D721Med (cell line): Measurements from ENCODE around the gene SERPINB2.

Source experiments
- DNase-seq: peaks from one replicate; pipeline ENCODE4 v3.0.0; 2011; ENCODE audit warnings: low spot score; ENCODE audit not compliant: insufficient read length
- FAIRE-seq: peaks from 2 replicates; lab custom pipeline; 2011; peaks lifted over from hg19 to GRCh38; lab: Jason Lieb, UNC
- TF ChIP-seq, protein P1 (sequence below): IDR thresholded peaks from 2 replicates; pipeline ENCODE4 v1.5.1; 2012; ENCODE audit warnings: mild to moderate bottlenecking, control low read depth; ENCODE audit not compliant: insufficient read depth; ENCODE audit errors: missing control alignments

SERPINB2 gene

DNA sequence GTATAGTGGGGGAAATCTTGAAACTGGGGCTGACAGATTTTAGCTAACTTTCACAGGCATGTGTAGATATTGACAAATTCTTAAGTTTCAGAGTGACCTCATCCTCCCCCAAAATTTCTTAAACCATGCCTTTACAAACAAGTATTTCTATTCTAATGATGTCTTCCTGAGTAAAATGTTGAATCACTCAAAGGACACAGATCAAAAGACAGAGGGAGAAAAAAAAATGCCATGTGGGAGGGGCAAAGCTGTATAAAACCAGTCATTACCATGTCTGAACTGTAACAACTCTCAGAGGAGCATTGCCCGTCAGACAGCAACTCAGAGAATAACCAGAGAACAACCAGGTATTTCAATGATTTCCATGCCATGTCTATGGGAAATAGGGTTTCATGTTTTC lies at the start of gene SERPINB2:
Gene SERPINB2, plus strand, starts transcription at position 282 of the 400 bp plus-strand sequence. CDS start 3,740 bp downstream, outside the sequence.
- FAIRE-seq, result peak; percentile 88
- no peak for DNase-seq
- TF ChIP-seq, protein P1, sequence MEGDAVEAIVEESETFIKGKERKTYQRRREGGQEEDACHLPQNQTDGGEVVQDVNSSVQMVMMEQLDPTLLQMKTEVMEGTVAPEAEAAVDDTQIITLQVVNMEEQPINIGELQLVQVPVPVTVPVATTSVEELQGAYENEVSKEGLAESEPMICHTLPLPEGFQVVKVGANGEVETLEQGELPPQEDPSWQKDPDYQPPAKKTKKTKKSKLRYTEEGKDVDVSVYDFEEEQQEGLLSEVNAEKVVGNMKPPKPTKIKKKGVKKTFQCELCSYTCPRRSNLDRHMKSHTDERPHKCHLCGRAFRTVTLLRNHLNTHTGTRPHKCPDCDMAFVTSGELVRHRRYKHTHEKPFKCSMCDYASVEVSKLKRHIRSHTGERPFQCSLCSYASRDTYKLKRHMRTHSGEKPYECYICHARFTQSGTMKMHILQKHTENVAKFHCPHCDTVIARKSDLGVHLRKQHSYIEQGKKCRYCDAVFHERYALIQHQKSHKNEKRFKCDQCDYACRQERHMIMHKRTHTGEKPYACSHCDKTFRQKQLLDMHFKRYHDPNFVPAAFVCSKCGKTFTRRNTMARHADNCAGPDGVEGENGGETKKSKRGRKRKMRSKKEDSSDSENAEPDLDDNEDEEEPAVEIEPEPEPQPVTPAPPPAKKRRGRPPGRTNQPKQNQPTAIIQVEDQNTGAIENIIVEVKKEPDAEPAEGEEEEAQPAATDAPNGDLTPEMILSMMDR, result no peak

DNA sequence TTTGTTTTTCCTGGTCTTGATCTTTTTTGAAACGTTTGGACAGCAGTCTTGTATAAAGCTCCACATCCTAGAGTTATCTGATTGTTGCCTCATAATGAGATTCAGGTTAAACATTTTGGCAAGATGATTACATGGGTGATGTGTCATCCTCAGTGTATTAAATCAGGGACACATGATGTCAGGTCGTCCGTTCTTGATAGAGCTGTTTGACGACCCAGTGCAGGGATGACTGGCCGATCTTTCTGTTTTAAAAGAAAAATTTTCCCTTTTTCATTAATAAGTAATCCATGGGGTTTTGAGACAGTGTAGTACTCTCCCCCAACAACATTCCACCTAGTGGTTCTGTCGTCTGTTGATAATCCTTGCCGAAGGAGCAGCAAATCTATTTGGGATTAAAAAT lies 44.5 kb upstream of the SERPINB2 start:
- TF ChIP-seq, protein P1, result no peak
- DNase-seq, result no peak
- FAIRE-seq, result peak; percentile 99

- FAIRE-seq (peak; percentile 100), DNase-seq (no peak)
Measured at GRCh38 chr18:63844254-63844653, 43.3 kb upstream of the SERPINB2 start.

GRCh38 chr18:63848159-63848558 lies 39.3 kb upstream of the SERPINB2 start:
- DNase-seq (no peak), FAIRE-seq (no peak)
- TF ChIP-seq, protein P1, result peak; percentile 59

More at GRCh38 chr18:63844254-63844653, 43.3 kb upstream of the SERPINB2 start:
- TF ChIP-seq, protein P1, result peak; percentile 18

GRCh38 chr18:63850020-63850419 lies 37.5 kb upstream of the SERPINB2 start:
- no peak for DNase-seq
- TF ChIP-seq, protein P1, result peak; percentile 19
- FAIRE-seq, result no peak

DNA sequence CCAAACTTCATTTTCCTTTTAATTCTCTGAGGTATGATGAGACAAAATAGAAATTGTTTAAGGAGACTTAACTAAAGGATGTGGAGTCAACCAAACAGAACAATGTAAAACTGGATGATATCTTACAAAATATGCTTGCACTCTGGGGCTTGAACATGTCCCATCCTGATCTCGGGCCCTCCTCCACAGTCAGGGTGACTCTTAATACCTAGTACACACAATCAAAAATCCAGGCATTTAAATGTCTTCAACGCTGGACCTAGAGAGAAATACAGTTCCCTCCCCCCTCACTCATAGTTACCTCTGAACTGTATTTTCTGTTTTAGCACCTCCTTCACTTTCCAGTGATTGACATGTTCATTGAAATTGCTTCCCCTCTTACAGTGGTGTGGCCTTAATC lies 36.9 kb upstream of the SERPINB2 start:
- FAIRE-seq, result no peak
- DNase-seq, result no peak
- TF ChIP-seq, protein P1, result no peak

GRCh38 chr18:63858456-63858855 lies 29.0 kb upstream of the SERPINB2 start:
- FAIRE-seq (no peak), DNase-seq (no peak)
- TF ChIP-seq, protein P1, result no peak
